Loucy (cell line): ENCODE data around the gene BCL2L12.

ENCODE experiments used
- CTCF ChIP-seq: fragments of 200-600 bp; sonication (generic); conservative IDR thresholded peaks from 2 replicates; pipeline ENCODE4 v1.5.1; 2014; ENCODE audit warnings: mild to moderate bottlenecking, antibody characterized with exemption, low read length
- EZH2phosphoT487 ChIP-seq: fragments of 200-600 bp; IDR thresholded peaks from 2 replicates; pipeline ENCODE4 v1.6.1; 2018; ENCODE audit warnings: antibody characterized with exemption, mild to moderate bottlenecking, moderate library complexity, borderline replicate concordance

- TF ChIP-seq CTCF: no peak
- TF ChIP-seq EZH2phosphoT487: no peak
These were observed 11.6 kb downstream of the BCL2L12 start, which contains the start of gene PRMT1 for GRCh38 chr19:49677231-49677900.
